Measurements from ENCODE around the gene RPS6KA5.

Gene RPS6KA5

GRCh38 chr14:90797919-90798318, 262.5 kb downstream of the RPS6KA5 start:
- no peak overlapping the region for H3K4me3 ChIP-seq (ENCODE audit: low read depth, low read length)
- DNase-seq (ENCODE audit: low read depth): no peak

More at GRCh38 chr14:90797919-90798318, 262.5 kb downstream of the RPS6KA5 start:
- TF ChIP-seq CTCF (IDR thresholded peaks at IDR 0.05; ENCODE audit: control insufficient read depth, extremely low read depth, insufficient read depth): no peak

Data from LNCaP clone FGC (cell line).